Mesendoderm (in vitro differentiated cells): ENCODE measurements around the gene SCG5.

Experiments
- DNase-seq: peaks from one replicate; pipeline ENCODE4 v3.0.0; 2013
- H2AK5ac ChIP-seq: 2 replicates; pipeline ENCODE4 v1.6.1; 2013; ENCODE audit warnings: low read length, inconsistent platforms
- H2BK120ac ChIP-seq: 2 replicates; pipeline ENCODE4 v1.6.1; 2013; ENCODE audit warnings: low read depth, mild to moderate bottlenecking, low read length, moderate library complexity, mixed read lengths
- H2BK15ac ChIP-seq: replicated peaks from 2 replicates; pipeline ENCODE4 v1.6.1; 2013; ENCODE audit warnings: low read depth, mild to moderate bottlenecking, moderate library complexity
- H2BK5ac ChIP-seq: 2 replicates; pipeline ENCODE4 v1.6.1; 2013; ENCODE audit warnings: low read length, inconsistent platforms
- H3K18ac ChIP-seq: 2 replicates; pipeline ENCODE4 v1.6.1; 2013; ENCODE audit warnings: mild to moderate bottlenecking, low read length, mixed read lengths
- H3K23ac ChIP-seq: one replicate; pipeline ENCODE4 v1.6.1; 2013; ENCODE audit warnings: low read length
- H3K27ac ChIP-seq: 2 replicates; pipeline ENCODE4 v1.5.1; 2013; ENCODE audit warnings: low read depth, mild to moderate bottlenecking, inconsistent platforms, low read length, moderate library complexity
- H3K27me3 ChIP-seq: 2 replicates; pipeline ENCODE4 v1.6.1; 2013; ENCODE audit warnings: low read length, control low read depth, mild to moderate bottlenecking, inconsistent platforms; ENCODE audit not compliant: insufficient read depth, poor library complexity
- H3K36me3 ChIP-seq: 2 replicates; pipeline ENCODE4 v1.6.1; 2013; ENCODE audit warnings: low read length, inconsistent platforms; ENCODE audit not compliant: control insufficient read depth, insufficient read depth
- H3K4ac ChIP-seq: one replicate; pipeline ENCODE4 v1.6.1; 2013; ENCODE audit warnings: low read depth, mild to moderate bottlenecking, low read length, moderate library complexity
- H3K4me1 ChIP-seq: 2 replicates; pipeline ENCODE4 v1.6.1; 2013; ENCODE audit warnings: low read depth, low read length, inconsistent platforms; ENCODE audit not compliant: control insufficient read depth
- H3K4me2 ChIP-seq: 2 replicates; pipeline ENCODE4 v1.6.1; 2013; ENCODE audit warnings: low read length
- H3K4me3 ChIP-seq: 2 replicates; pipeline ENCODE4 v1.5.1; 2013; ENCODE audit warnings: mild to moderate bottlenecking, low read length
- H3K56ac ChIP-seq: one replicate; pipeline ENCODE4 v1.6.1; 2013; ENCODE audit warnings: low read length
- H3K79me1 ChIP-seq: 2 replicates; pipeline ENCODE4 v1.6.1; 2013; ENCODE audit warnings: low read length, inconsistent platforms
- H3K79me2 ChIP-seq: 2 replicates; pipeline ENCODE4 v1.6.1; 2013; ENCODE audit warnings: mild to moderate bottlenecking, low read length; ENCODE audit not compliant: control insufficient read depth, insufficient read depth
- H3K9ac ChIP-seq: 2 replicates; pipeline ENCODE4 v1.6.1; 2013; ENCODE audit warnings: low read length, inconsistent platforms
- H4K5ac ChIP-seq: one replicate; pipeline ENCODE4 v1.6.1; 2013; ENCODE audit warnings: low read length
- H4K8ac ChIP-seq: one replicate; pipeline ENCODE4 v1.6.1; 2013; ENCODE audit warnings: low read depth, mild to moderate bottlenecking, control low read depth, low read length, moderate library complexity
- WGBS: extraction: QIAGEN DNeasy Blood & Tissue Kit; methylation state at CpG from one replicate; pipeline ENCODE4 v1.1.7; 2013; ENCODE audit warnings: low lambda C conversion rate, missing lambda C conversion rate; ENCODE audit not compliant: insufficient coverage; ENCODE audit errors: extremely low coverage; 5-methylcytosine and 5-hydroxymethylcytosine counted together

Gene SCG5

GRCh38 chr15:32718821-32719716 lies 77.6 kb downstream of the SCG5 start:
- H3K4ac ChIP-seq, result no peak overlapping the region
- no peak overlapping the region for H2BK120ac ChIP-seq
- H3K4me1 ChIP-seq, result peaks cover 2% of the 10 kb centered on the region
- H4K8ac ChIP-seq, result no peak overlapping the region
- peak overlapping the region; percentile 78 for H3K4me2 ChIP-seq
- H3K4me3 ChIP-seq, result peak overlapping the region; percentile 37
- no peaks in the 10 kb centered on the region for H3K36me3 ChIP-seq
- H2AK5ac ChIP-seq, result no peak overlapping the region
- no peak overlapping the region for H3K23ac ChIP-seq
- peak; percentile 52 for DNase-seq
- no peak overlapping the region for H3K18ac ChIP-seq
- no peaks in the 10 kb centered on the region for H3K79me1 ChIP-seq
- H3K27me3 ChIP-seq, result peaks cover 15% of the 10 kb centered on the region
- no CpG with 5 or more reads among the region's 70 CpGs for WGBS
- H2BK5ac ChIP-seq, result no peak overlapping the region
- no peaks in the 10 kb centered on the region for H3K79me2 ChIP-seq
- H4K5ac ChIP-seq, result no peak overlapping the region
- no peak overlapping the region for H3K27ac ChIP-seq
- H3K56ac ChIP-seq, result peak overlapping the region; percentile 68
- peak overlapping the region; percentile 52 for H3K9ac ChIP-seq
- H2BK15ac ChIP-seq, result no peak overlapping the region

DNA sequence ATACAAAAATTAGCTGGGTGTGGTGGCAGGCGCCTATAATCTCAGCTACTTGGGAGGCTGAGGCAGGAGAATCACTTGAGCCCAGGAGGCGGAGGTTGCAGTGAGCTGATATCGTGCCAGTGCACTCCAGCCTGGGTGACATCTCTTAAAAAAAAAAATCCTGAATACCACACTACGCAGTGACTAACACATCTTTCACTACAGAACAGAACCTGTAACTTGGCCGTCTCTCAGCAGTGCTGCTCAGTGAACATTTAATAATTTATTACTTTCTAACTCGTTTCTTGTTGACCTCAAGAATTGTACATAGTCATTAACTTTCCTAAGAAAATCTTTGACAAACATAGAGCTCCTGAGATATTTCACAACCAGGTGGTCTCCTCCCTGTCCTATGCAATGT lies 80.1 kb downstream of the SCG5 start:
- no peak overlapping the region for H3K4me3 ChIP-seq
- H3K4me1 ChIP-seq, result no peaks in the 10 kb centered on the region
- H3K79me2 ChIP-seq, result no peaks in the 10 kb centered on the region
- H3K27ac ChIP-seq, result no peak overlapping the region
- H2BK15ac ChIP-seq, result no peak overlapping the region
- no peak overlapping the region for H3K18ac ChIP-seq
- no peak overlapping the region for H2BK5ac ChIP-seq
- no peak overlapping the region for H3K23ac ChIP-seq
- DNase-seq, result no peak
- H3K36me3 ChIP-seq, result no peaks in the 10 kb centered on the region
- peaks cover 9% of the 10 kb centered on the region for H3K27me3 ChIP-seq
- H2AK5ac ChIP-seq, result no peak overlapping the region
- no peak overlapping the region for H3K4me2 ChIP-seq
- H3K9ac ChIP-seq, result no peak overlapping the region
- H4K5ac ChIP-seq, result no peak overlapping the region
- no peaks in the 10 kb centered on the region for H3K79me1 ChIP-seq
- H2BK120ac ChIP-seq, result no peak overlapping the region
- WGBS, result no CpG with 5 or more reads among the region's 6 CpGs
- no peak overlapping the region for H3K56ac ChIP-seq
- no peak overlapping the region for H3K4ac ChIP-seq
- no peak overlapping the region for H4K8ac ChIP-seq

DNA sequence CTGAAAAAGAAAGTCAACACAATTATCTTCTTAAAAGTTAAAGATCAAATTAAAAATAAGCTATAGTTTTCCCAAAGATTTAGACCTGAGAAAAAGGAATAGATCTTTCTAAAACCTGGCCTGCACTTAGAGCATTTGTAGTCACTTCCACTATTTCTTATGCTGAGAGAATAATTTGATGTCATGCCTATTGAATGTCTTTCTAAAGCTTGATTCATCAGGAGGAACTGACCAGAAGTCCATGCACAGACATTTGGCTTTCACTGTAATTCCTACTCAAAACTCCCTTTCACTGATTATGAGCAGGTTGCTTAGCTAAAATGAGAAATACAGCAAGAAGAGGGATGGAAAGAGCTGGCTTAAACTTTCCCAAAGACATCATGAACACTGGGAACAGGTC lies 80.6 kb downstream of the SCG5 start:
- H3K4me3 ChIP-seq, result no peak overlapping the region
- no peak for DNase-seq
- no peak overlapping the region for H3K4me2 ChIP-seq

DNA sequence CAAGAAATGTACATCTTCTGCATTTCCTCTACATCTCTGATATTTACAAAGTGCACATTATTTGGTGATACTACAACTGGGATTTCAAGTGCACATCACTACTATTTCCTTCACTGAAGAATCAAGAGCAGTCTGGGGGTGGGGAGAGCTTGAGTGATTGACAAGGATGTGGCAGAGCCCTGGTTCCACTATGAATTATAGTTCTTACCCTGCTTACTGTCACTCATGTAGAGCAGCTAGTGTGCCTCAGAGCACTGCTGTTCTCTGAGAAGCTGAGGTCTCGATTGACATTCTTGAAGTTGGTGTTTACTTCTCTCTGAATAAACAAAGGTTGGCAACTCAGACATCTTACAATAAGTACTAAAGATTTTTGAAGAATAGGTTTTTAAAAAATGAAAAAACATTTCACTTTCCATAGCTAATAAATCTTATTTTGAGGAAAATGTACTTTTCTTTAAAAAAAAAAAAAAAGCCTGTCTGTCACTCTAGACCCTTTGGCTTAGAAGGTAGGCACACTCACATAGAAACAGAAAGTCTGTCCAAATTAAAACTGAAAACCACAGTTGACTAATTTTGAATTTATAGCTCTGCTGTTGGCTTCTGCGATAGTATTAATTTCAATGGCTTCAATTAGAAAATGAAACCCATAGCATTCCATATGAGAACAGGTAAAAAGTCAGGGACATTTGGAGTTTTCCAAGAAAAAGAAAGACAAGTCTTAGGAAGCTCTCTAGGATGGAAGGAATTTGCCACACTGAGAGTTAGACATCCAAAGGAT lies 81.8 kb downstream of the SCG5 start:
- no peak overlapping the region for H3K4me2 ChIP-seq
- H2BK5ac ChIP-seq, result no peak overlapping the region
- no peak overlapping the region for H4K5ac ChIP-seq
- no peaks in the 10 kb centered on the region for H3K79me1 ChIP-seq
- H3K9ac ChIP-seq, result no peak overlapping the region
- no peak overlapping the region for H2BK15ac ChIP-seq
- no peak overlapping the region for H3K4me3 ChIP-seq
- no peak overlapping the region for H3K56ac ChIP-seq
- no peak overlapping the region for H2AK5ac ChIP-seq
- no peak overlapping the region for H3K27ac ChIP-seq
- no peaks in the 10 kb centered on the region for H3K79me2 ChIP-seq
- no peak overlapping the region for H3K4ac ChIP-seq
- no peaks in the 10 kb centered on the region for H3K36me3 ChIP-seq
- no peak overlapping the region for H2BK120ac ChIP-seq
- no peaks in the 10 kb centered on the region for H3K4me1 ChIP-seq
- no CpG with 5 or more reads among the region's 2 CpGs for WGBS
- H3K23ac ChIP-seq, result no peak overlapping the region
- no peak for DNase-seq
- H3K18ac ChIP-seq, result no peak overlapping the region
- peaks cover 3% of the 10 kb centered on the region for H3K27me3 ChIP-seq
- H4K8ac ChIP-seq, result no peak overlapping the region

More for the DNA sequence above, 80.6 kb downstream of the SCG5 start:
- H3K27me3 ChIP-seq, result peaks cover 5% of the 10 kb centered on the region
- no peak overlapping the region for H4K5ac ChIP-seq
- H3K23ac ChIP-seq, result no peak overlapping the region
- H3K36me3 ChIP-seq, result no peaks in the 10 kb centered on the region
- H3K4ac ChIP-seq, result no peak overlapping the region
- H4K8ac ChIP-seq, result no peak overlapping the region
- H2BK5ac ChIP-seq, result no peak overlapping the region
- H3K4me1 ChIP-seq, result no peaks in the 10 kb centered on the region
- no peak overlapping the region for H2BK120ac ChIP-seq
- no peaks in the 10 kb centered on the region for H3K79me1 ChIP-seq
- H2AK5ac ChIP-seq, result no peak overlapping the region
- H3K18ac ChIP-seq, result no peak overlapping the region
- H3K56ac ChIP-seq, result no peak overlapping the region
- H3K79me2 ChIP-seq, result no peaks in the 10 kb centered on the region
- no peak overlapping the region for H3K9ac ChIP-seq
- H3K27ac ChIP-seq, result no peak overlapping the region
- no peak overlapping the region for H2BK15ac ChIP-seq

- Histone ChIP-seq H3K56ac (peak overlapping the region; percentile 47), H3K4ac (no peak overlapping the region), H2BK5ac (no peak overlapping the region), H3K4me3 (no peak overlapping the region), H4K8ac (no peak overlapping the region), H3K23ac (no peak overlapping the region), H3K27me3 (no peaks in the 10 kb centered on the region), H2BK15ac (no peak overlapping the region), H3K4me2 (no peak overlapping the region), H3K18ac (no peak overlapping the region), H4K5ac (no peak overlapping the region), H2AK5ac (no peak overlapping the region), H3K4me1 (peaks cover 6% of the 10 kb centered on the region), H3K79me1 (no peaks in the 10 kb centered on the region), H3K9ac (no peak overlapping the region), H2BK120ac (no peak overlapping the region), H3K36me3 (no peaks in the 10 kb centered on the region), H3K79me2 (no peaks in the 10 kb centered on the region), H3K27ac (no peak overlapping the region)
- peak; percentile 37 for DNase-seq
- WGBS, result no CpG with 5 or more reads among the region's 10 CpGs
These were observed 88.3 kb downstream of the SCG5 start for GRCh38 chr15:32729700-32730395.
